Activated CD8-positive, alpha-beta memory T cell treated with anti-CD3 and anti-CD28 coated beads for 4 hours (primary cell): ENCODE results near the gene DLX6.

ENCODE experiments used
- DNase-seq, 2 donors: peaks; one replicate each; pipeline ENCODE4 v3.0.0-alpha.2; 2020; ENCODE audit warnings: low read depth in 2 of 2

The DLX6 gene

GRCh38 chr7:97005183-97006054 lies at the start of gene DLX6:
TSS of gene DLX6 (plus strand) at chr7:97005553. CDS start at chr7:97005978, 425 bp downstream.
- no peak for DNase-seq

DNA sequence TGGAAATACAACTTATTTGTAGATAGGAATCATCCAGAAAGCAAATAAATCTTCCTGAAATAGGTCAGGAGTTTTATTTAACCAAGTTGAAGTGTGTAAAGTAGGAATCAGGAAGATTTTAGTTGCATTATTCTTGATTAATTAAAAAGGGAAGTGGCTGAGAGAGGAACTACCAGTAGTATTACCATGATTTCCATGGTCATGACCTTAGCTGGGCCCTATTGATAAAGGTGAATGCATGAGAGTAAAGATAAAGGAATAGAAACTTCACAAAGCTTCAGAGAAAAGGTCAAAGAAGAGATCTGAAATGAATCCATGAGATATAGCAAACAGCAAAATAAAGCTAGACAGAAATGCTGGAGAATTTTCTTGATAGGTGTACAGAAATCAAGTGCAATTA lies 46.2 kb upstream of the DLX6 start:
- DNase-seq, result no peak

DNA sequence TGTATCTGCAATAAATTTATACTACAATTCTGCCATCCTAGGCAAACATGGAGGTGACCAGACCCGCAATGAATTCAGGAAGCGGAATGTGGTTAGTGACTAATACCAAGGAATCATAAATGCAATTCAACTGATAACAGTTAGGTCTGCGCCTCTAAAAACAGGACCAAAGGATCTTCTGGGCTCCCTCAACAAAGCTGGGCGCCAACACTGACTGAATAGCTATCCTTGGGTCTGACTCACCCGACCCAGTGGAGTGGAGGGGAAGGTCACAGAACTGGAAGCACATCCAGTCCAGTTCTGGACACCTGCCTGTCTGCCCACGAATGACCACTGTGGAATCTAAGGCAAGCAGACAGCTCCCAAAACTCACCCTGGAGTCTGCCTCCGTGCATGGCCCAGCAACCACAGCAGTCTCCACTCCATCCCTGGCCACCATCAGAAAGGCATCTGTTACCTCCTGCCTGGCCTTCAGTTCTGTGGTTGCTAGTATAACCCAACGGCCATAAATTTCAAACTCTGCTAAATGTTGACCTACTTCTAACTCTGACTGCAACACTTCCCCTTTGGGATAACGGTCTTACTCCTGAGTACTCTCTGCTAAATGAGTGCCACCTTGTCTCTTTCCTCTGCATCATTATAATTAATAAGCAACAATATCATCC lies 43.0 kb upstream of the DLX6 start:
- no peak for DNase-seq

GRCh38 chr7:96968981-96969380 lies 36.4 kb upstream of the DLX6 start:
- no peak for DNase-seq

GRCh38 chr7:96970739-96971138 lies 34.6 kb upstream of the DLX6 start:
- DNase-seq, result no peak

DNA sequence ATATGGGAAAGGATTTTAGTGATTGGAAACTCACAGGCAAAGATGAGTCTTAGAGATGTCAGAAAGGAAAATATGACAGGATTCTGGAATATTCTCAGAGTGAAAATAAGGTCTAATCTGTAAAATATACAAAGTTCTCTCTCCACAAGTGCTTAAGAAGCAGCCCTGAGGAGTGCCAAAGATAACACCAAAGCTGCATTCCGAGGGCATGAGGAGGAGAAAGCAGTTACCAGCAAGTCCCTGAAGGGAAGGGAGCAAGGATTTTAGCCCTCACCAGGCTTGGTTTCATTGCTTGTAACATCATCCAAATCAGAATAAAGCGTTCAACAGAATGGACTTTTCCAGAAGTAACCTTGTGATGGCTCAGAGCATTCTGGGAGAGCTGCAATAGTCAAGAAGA lies 31.4 kb upstream of the DLX6 start:
- no peak for DNase-seq

GRCh38 chr7:96976106-96976505 lies 29.2 kb upstream of the DLX6 start:
- no peak for DNase-seq

DNA sequence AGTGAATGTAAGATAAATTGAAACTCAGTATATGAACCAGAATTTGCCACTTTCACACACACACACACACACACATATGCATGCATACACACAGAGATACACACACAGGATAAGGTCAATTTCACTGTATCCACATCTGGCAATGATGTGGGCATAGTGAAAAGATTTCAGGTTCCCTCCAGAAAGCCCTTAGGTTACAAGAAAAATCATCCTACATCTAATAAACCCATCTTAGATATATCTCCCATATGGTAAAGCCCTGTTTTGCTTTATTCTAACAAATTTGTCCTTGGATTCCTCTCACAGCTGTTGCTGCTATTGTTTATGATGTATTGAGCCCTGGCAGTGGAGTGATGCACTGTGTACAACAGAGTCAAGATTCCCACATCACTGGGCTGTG lies 27.9 kb upstream of the DLX6 start:
- DNase-seq, result no peak

GRCh38 chr7:96979551-96980276 lies 25.6 kb upstream of the DLX6 start:
- no peak for DNase-seq

DNA sequence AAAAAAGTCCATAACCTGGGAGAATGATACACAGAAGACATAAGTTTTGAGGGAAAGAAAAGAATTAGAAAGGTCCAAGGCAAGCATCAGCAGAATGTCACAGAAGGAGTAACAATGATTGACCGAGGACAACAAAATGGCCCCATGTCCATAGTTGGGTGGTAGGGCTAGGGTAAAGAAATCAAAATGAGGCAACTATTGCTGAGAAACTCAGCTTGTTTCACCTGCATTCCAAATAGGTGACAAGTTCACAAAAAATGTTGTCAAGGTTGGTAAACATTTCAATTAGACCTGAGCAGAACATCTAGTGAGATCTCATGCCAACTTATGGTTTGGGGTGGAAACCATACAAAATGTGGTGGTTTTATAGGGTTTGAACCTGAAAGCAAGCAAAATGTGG lies 22.8 kb upstream of the DLX6 start:
- DNase-seq, result no peak

DNA sequence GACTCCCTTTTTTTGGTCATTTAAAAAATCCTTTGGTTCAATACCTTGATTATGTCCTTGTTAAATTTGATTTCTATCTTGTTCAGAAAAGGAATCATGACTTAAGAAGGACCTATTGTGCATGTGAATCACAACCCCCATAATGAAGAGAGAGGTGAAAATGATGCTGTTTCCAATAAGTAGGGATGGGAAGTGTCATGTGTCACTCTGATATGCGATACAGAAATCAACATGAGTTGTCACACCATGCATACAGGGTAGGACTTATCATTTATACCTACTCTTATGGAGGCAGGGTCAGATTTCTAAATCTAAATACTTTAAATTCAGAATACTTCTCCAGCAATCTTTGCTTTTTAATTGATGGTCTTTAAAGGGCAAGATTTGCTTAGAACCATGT lies 19.4 kb upstream of the DLX6 start:
- no peak for DNase-seq

- no peak for DNase-seq
Measured at GRCh38 chr7:96986901-96987300, 18.5 kb upstream of the DLX6 start.

GRCh38 chr7:96987719-96988118 lies 17.6 kb upstream of the DLX6 start:
- DNase-seq, result no peak

- DNase-seq, result no peak
Measured at GRCh38 chr7:96989241-96989858, 16.0 kb upstream of the DLX6 start.

DNA sequence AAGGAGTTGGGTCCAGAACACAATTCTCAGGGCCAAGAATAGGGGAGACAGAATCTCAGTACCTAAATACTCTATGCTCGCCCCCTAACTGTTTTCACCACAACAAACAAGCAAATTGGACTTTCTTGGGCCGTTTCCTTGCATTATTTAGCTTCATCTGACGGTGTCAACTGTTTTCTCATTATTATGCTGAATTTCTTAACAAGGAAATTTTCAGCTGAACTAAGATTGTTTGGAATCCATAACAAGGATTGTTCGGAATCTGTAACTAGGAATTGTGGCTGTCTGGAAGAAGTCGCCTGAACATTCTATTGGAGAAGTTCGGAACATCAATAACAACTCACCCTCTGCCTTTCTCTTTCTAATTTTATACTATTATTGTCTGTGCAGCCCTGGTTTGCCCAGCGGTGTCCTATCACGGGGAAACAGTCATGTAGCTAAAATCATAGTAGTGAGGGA lies 15.5 kb upstream of the DLX6 start:
- no peak for DNase-seq

DNA sequence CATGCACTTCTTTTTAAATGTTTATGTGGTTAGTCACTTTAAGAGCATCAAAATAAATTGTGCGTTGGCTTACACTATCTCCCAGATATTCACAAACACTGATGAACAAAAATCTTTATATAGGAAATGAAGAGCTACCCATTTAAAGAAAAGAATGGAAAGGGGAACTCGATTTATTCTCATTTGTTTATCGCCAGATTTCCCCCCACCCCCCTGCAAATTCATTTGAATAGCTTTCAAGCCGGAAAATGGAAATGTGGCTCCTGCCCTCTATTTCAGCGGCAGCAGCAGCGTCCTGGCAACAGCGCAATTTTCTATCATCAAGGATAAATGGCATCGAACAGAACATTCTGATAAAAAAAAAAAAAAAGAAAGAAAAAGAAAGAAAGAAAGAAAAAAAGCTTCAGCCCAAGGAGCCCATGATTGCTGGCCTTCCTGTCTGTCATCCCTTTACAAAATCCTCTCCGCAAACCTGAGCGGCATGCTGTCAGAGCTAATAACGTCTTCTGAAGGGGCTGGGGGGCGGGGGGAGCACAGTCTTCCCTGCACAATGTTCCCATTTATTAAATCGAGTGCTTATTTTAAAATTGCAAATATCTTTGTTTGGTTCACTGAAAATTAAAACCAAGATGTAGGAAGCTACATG lies 13.7 kb upstream of the DLX6 start:
- DNase-seq, result no peak

DNA sequence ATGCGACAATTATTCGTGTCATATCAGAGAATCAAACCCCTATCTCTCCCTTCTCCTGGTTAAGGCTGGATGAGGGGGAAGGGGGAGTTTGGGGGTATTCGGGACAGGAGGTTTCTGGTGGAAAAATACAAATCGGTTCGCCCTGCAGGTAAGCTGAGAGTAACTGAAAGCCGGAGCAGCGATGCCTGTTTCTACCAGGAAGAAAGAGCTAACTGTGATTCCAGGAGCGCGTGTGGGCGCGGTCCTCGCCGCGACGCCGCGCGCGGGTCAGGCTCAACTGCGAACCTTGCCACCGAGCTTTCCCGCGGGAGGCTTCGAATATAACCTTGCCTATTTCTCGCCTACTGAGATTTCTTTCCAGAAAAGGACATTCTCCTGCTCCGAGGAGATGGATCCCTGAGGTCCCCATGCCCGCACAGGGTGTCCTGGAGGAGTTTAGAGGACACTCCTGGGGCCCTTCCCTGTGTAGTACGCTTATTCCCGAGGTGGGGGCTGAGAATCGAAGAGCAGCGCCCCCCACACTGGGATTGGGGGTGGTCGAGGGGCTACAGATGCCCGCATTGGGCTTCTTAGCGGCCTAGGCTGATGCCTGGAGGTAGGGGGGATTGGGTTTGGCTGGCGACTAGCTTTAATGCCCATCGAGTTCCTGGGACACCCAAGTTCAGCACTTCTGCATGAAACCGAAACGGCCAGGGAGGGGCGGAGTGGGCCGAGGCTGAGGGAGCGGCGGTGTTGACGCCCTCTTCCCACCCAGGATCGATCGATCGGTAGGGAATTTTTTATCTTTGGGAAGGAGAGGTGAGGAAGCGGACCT lies 13.0 kb upstream of the DLX6 start:
- DNase-seq, result no peak

DNA sequence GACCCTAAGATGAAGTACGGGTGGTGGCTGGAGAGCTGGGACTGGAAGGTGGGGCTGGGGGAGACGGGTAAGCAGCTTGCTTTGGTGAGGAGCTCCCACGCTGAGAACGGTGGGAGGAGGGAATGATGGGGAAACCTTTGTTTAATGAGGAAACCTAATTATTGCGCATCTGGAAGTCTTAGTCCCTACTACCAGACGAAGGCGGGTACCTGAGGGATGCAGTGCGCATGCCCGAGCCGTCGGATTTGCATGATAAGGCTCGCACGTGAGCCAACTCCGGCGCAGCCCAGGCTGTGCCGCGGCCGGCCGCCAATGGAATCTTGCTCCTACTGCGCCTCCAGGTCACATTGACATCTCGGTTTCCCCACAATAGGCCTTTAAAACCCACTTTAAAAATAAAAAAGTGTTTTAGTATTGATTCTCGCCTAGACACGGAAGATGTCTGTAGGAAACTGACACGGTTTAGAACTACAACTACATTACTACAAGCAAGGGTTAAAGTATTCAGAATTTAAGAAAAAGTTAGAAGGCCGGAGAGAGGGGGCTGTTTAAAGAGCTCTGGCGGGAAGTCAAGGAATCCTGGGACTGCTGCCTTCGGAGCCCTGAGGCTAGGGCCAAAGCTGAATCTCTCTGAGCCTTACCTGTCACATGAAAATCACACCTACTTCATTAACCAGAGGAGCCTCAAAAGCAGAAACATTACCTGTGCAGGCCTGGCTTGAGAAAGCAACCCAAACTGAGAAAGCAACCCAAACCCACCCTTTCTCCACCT lies 12.1 kb upstream of the DLX6 start:
- no peak for DNase-seq

DNA sequence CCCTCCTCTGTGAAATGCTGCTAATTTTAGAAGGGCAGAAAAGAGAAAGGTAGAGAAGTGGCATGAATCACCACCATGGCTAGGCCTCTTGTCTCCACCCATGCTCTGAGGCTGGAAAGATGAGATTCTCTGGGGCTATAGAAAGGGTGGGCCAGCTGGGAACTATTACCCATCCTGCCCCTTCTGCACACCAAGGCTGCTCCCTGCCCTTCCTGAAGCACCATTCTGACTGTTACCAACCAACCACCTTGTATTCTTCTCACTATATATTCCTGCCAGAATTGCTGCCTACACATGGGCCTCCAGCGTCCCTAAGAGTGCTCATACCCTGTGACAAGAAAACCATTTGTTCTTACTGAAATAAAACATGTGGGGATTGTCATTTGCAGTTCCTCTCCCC lies 11.4 kb upstream of the DLX6 start:
- no peak for DNase-seq
